Measurements from ENCODE around the gene MBD6. TPM values are rescaled to one million over a fixed set of nuclear protein-coding genes. Genes with fewer than 3 reads are reported as not detected.

Gene MBD6
- total and polyA plus RNA-seq, 2 of the 8 experiments (the other 6 are each of a cell fraction or from before 2014, with no cell fraction given) = 3.9 to 32.3 TPM

DNA sequence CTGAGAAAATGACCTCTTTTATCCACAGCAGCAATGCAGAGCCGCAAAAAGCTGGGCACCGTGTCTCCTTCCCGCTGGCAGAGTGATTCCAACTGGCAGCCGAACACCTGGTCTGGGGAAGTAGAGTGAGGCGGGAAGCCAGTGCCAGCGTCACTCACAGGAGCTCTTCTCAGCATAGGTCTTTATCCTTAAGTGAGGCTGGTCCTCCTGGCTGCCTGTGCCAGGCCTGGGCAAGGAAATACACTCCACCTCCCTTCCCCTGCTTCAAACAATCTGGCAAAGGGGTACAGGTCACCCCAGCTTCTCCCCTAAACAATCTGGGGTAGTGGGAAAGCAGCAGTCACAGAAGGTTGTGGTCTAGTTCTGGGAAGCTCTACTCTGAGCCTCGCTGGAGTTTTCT lies 47.8 kb upstream of the MBD6 start (continued):
- no peak for TF ChIP-seq SIN3A (conservative IDR thresholded peaks at IDR 0.05 in 1 of 2, IDR thresholded peaks at IDR 0.05 in 1 of 2; ENCODE audit: low read depth in 1 of 2, low read length in 2 of 2)
- no peak for TF ChIP-seq POU5F1 (IDR thresholded peaks at IDR 0.05; ENCODE audit: low read depth, low read length)
- TF ChIP-seq HDAC6 (IDR thresholded peaks at IDR 0.05; ENCODE audit: low read depth, low read length) = no peak

All from H1 (cell line).